MM.1S (cell line): ENCODE measurements around the gene MAML3.

Experiments
- DNase-seq: peaks from one replicate; pipeline ENCODE4 v3.0.0-alpha.2; 2015
- H2AFZ ChIP-seq: fragments of 300-600 bp; sonication (generic); 2 replicates; pipeline ENCODE4 v1.6.0; 2016; ENCODE audit warnings: antibody characterized with exemption, low read length
- H3F3A ChIP-seq: fragments of 300-600 bp; sonication (generic); 2 replicates; pipeline ENCODE4 v1.6.1; 2016; ENCODE audit warnings: mild to moderate bottlenecking, antibody characterized with exemption, low read length, moderate library complexity, mixed read lengths; ENCODE audit not compliant: insufficient read depth
- H3K27ac ChIP-seq: fragments of 300-600 bp; sonication (generic); 2 replicates; pipeline ENCODE4 v1.5.1; 2016; ENCODE audit warnings: mild to moderate bottlenecking, low read length
- H3K27me3 ChIP-seq: fragments of 300-600 bp; sonication (generic); replicated peaks from 2 replicates; pipeline ENCODE4 v1.6.0; 2016; ENCODE audit warnings: low read length; ENCODE audit not compliant: insufficient read depth
- H3K36me3 ChIP-seq: fragments of 300-600 bp; sonication (generic); replicated peaks from 2 replicates; pipeline ENCODE4 v1.6.1; 2016; ENCODE audit warnings: mild to moderate bottlenecking, low read length, mixed read lengths; ENCODE audit not compliant: insufficient read depth
- H3K4me1 ChIP-seq: fragments of 300-600 bp; sonication (generic); 2 replicates; pipeline ENCODE4 v1.6.1; 2016; ENCODE audit warnings: low read length, mixed read lengths
- H3K4me2 ChIP-seq: fragments of 300-600 bp; sonication (generic); 2 replicates; pipeline ENCODE4 v1.6.0; 2016; ENCODE audit warnings: low read depth, low read length
- H3K4me3 ChIP-seq: fragments of 300-600 bp; sonication (generic); 2 replicates; pipeline ENCODE4 v1.5.1; 2016; ENCODE audit warnings: low read length, mixed read lengths
- H3K79me2 ChIP-seq: fragments of 300-600 bp; sonication (generic); 2 replicates; pipeline ENCODE4 v1.6.1; 2016; ENCODE audit warnings: mixed run types, low read length, mixed read lengths
- H3K9ac ChIP-seq: fragments of 300-600 bp; sonication (generic); 2 replicates; pipeline ENCODE4 v1.6.1; 2016; ENCODE audit warnings: low read length, mixed read lengths
- H3K9me2 ChIP-seq: fragments of 300-600 bp; sonication (generic); replicated peaks from 2 replicates; pipeline ENCODE4 v1.6.1; 2016; ENCODE audit warnings: mild to moderate bottlenecking, low read length, mixed read lengths; ENCODE audit not compliant: insufficient read depth
- H3K9me3 ChIP-seq: fragments of 300-600 bp; sonication (generic); replicated peaks from 2 replicates; pipeline ENCODE4 v1.6.1; 2016; ENCODE audit warnings: mild to moderate bottlenecking, low read length, mixed read lengths; ENCODE audit not compliant: insufficient read depth
- H4K20me1 ChIP-seq: fragments of 300-600 bp; sonication (generic); 2 replicates; pipeline ENCODE4 v1.6.1; 2016; ENCODE audit warnings: mild to moderate bottlenecking, low read length, moderate library complexity, mixed read lengths; ENCODE audit not compliant: insufficient read depth
- CTCF ChIP-seq: fragments of 300-600 bp; sonication (generic); IDR thresholded peaks from 2 replicates; pipeline ENCODE4 v1.5.1; 2016; ENCODE audit warnings: antibody characterized with exemption, low read length, mixed read lengths
- EZH2 ChIP-seq: fragments of 300-600 bp; sonication (generic); optimal IDR thresholded peaks from 2 replicates; pipeline ENCODE3; 2017; ENCODE audit warnings: low read depth, mild to moderate bottlenecking, antibody characterized with exemption, low read length, mixed read lengths
- EZH2phosphoT487 ChIP-seq: fragments of 300-600 bp; sonication (generic); IDR thresholded peaks from 2 replicates; pipeline ENCODE4 v1.6.1; 2018; ENCODE audit warnings: antibody characterized with exemption, low read length

The MAML3 gene

DNA sequence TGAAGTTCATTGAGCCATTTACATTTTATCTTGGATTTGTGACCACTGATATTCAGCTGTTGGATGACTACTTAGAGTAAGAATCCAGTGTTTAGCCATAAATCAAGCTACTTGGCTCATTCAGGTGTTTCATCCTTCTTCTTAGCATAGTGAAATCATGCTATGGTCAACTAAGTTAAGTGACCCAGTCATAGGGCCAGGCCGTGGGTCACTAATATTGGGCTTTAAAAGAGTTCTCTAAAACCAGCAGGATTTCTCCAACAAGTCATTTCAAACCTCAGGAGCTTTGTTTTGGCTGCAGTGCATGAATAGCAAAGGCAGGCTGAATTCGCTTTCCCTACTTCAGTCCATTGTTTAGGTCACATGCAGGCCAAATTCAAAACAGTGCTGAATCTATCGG lies 181.0 kb downstream of the MAML3 start:
- Histone ChIP-seq H3K4me1 (peaks cover 28% of the 10 kb centered on the region), H4K20me1 (no peaks in the 10 kb centered on the region), H3K4me2 (no peak overlapping the region), H3K27me3 (no peaks in the 10 kb centered on the region), H3K36me3 (no peaks in the 10 kb centered on the region), H3K9me3 (no peaks in the 10 kb centered on the region), H3K9ac (no peak overlapping the region), H3K27ac (no peak overlapping the region), H3F3A (0 out of 2 replicates have a peak, but pooled peaks cover under 1% of the 10 kb centered on the region), H3K4me3 (no peak overlapping the region), H3K9me2 (no peaks in the 10 kb centered on the region), H3K79me2 (no peaks in the 10 kb centered on the region), H2AFZ (no peak overlapping the region)
- no peak for DNase-seq
- TF ChIP-seq EZH2phosphoT487 = no peak
- no peak for TF ChIP-seq CTCF
- no peak for TF ChIP-seq EZH2

GRCh38 chr4:139972305-139972704 lies 181.7 kb downstream of the MAML3 start:
- H4K20me1 ChIP-seq = no peaks in the 10 kb centered on the region
- H2AFZ ChIP-seq = no peak overlapping the region
- no peak overlapping the region for H3K4me2 ChIP-seq
- H3K9me3 ChIP-seq = no peaks in the 10 kb centered on the region
- H3K4me3 ChIP-seq = no peak overlapping the region
- no peaks in the 10 kb centered on the region for H3K9me2 ChIP-seq
- no peak overlapping the region for H3K27ac ChIP-seq
- TF ChIP-seq EZH2 (no peak), CTCF (no peak), EZH2phosphoT487 (no peak)
- no peak overlapping the region for H3K9ac ChIP-seq
- DNase-seq = no peak
- no peaks in the 10 kb centered on the region for H3F3A ChIP-seq
- H3K27me3 ChIP-seq = no peaks in the 10 kb centered on the region
- H3K79me2 ChIP-seq = no peaks in the 10 kb centered on the region
- no peaks in the 10 kb centered on the region for H3K36me3 ChIP-seq
- H3K4me1 ChIP-seq = peaks cover 24% of the 10 kb centered on the region

- TF ChIP-seq EZH2 = no peak
- TF ChIP-seq EZH2phosphoT487 = no peak
- TF ChIP-seq CTCF = no peak
- Histone ChIP-seq H3K9me3 (no peaks in the 10 kb centered on the region), H3K4me1 (peaks cover 17% of the 10 kb centered on the region), H4K20me1 (no peaks in the 10 kb centered on the region), H3K27me3 (no peaks in the 10 kb centered on the region), H3K79me2 (no peaks in the 10 kb centered on the region), H3K9ac (no peak overlapping the region), H2AFZ (no peak overlapping the region), H3F3A (no peaks in the 10 kb centered on the region), H3K36me3 (no peaks in the 10 kb centered on the region), H3K4me3 (no peak overlapping the region), H3K27ac (no peak overlapping the region), H3K9me2 (no peaks in the 10 kb centered on the region), H3K4me2 (no peak overlapping the region)
- no peak for DNase-seq
Measured at GRCh38 chr4:139971111-139971510, 182.9 kb downstream of the MAML3 start.
